ENCODE data around the gene MYLIP. TPM values are rescaled to one million over a fixed set of nuclear protein-coding genes. Genes with fewer than 3 reads are reported as not detected.

Gene MYLIP
- total RNA-seq, 1 donor from 2014 or later: 81.1 TPM

DNA sequence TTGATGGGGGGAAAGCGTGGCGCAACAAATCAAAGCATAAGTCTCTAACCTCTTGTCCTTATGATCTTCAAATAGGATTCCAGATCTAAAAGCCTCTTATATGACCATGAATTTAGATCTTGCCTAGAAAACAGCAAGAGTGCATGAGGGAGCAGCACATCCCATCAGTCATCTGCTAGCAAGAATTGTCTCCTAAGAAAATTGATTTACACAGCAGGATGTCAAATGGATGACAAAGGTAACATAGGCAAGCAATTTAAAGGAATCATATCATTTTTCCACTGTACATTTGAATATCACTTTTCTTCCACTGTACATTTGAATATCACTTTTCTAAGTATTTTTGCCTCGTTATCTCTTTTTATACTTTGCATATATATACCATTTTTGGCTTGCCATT lies 7.5 kb upstream of the MYLIP start:
- Mint-ChIP-seq H3K27me3 (peaks cover 39% of the 10 kb centered on the region), H3K27ac (no peak overlapping the region), H3K4me3 (ENCODE audit: low read depth) (no peak overlapping the region), H3K36me3 (ENCODE audit: insufficient read depth) (no peaks in the 10 kb centered on the region), H3K9me3 (ENCODE audit: low read depth) (no peaks in the 10 kb centered on the region), H3K4me1 (ENCODE audit: low read depth) (no peaks in the 10 kb centered on the region)
- no peak for DNase-seq (ENCODE audit: low spot score, unreplicated experiment)
- TF ChIP-seq, protein P1, sequence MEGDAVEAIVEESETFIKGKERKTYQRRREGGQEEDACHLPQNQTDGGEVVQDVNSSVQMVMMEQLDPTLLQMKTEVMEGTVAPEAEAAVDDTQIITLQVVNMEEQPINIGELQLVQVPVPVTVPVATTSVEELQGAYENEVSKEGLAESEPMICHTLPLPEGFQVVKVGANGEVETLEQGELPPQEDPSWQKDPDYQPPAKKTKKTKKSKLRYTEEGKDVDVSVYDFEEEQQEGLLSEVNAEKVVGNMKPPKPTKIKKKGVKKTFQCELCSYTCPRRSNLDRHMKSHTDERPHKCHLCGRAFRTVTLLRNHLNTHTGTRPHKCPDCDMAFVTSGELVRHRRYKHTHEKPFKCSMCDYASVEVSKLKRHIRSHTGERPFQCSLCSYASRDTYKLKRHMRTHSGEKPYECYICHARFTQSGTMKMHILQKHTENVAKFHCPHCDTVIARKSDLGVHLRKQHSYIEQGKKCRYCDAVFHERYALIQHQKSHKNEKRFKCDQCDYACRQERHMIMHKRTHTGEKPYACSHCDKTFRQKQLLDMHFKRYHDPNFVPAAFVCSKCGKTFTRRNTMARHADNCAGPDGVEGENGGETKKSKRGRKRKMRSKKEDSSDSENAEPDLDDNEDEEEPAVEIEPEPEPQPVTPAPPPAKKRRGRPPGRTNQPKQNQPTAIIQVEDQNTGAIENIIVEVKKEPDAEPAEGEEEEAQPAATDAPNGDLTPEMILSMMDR (IDR thresholded peaks at IDR 0.05; ENCODE audit: unreplicated experiment): no peak

DNA sequence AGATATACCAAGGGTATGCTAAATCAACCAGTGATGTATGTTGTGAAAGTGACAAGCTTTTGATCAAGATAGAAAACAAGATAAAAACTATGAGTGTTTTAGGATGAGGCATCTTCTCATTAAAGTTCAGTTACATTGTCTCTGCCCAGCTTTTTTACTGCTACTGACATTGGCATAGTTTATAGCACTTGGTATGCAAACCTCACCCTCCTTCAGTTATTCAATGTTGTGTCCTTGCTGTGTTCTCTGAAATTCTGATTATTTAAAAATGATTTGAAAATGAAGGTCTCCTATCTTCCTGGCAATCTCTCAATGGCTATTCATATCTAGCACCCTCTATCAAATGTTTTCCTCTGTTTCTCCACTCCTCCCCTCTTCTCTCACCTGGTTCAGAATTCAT lies 6.7 kb upstream of the MYLIP start:
- DNase-seq (ENCODE audit: low spot score, unreplicated experiment): no peak
- Mint-ChIP-seq H3K36me3 (ENCODE audit: insufficient read depth) (no peaks in the 10 kb centered on the region), H3K27me3 (peaks cover 44% of the 10 kb centered on the region), H3K9me3 (ENCODE audit: low read depth) (no peaks in the 10 kb centered on the region), H3K27ac (no peak overlapping the region), H3K4me1 (ENCODE audit: low read depth) (peaks cover 3% of the 10 kb centered on the region), H3K4me3 (ENCODE audit: low read depth) (no peak overlapping the region)
- TF ChIP-seq, protein P1 (IDR thresholded peaks at IDR 0.05; ENCODE audit: unreplicated experiment): no peak

DNA sequence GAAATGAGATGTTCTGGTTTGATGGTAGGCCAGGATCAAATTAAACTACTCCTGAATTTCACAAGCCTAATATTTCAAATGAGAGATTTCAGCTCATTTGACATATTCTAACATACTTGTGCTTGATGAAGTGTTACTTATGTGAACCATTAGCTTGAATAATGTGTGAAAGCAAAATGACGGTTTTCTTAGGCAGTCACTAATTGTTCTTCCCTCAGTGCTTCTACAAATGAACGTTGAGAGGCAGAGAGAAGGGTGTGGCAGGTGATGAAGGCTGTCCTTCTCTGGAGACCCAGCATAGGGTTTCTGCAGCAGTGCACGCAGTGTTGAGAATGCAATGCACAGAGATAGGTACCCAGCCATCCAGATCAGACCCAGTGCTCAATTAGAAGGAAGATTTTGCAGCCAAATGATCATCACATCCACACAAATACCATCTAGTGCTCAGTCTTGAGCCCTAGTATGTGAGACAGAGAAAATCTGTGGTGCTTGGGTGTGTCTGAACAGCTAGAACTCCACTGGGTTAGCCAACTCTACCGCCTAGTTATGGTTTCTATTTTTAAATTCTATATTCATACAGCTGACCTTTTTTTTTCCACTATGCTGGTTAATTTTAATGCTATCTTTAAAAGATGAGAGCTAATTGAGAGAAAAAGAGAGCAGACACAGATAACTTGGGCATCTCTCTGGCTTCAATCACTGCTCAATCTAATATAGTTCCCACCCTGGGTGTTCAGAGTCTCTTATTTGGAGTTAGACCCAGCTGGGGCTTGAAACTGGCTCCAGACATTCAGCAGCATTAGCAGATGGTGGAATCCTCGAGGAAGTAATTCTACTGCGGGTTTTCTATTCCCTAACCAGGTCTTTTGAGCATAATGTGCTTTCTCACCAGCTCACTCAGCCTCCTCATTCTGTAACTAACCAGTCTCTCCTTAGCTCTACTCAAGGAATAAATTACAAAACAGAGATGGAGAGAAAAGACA lies 4.4 kb upstream of the MYLIP start:
- no peak overlapping the region for H3K4me3 Mint-ChIP-seq (ENCODE audit: low read depth)
- TF ChIP-seq, protein P1 (IDR thresholded peaks at IDR 0.05; ENCODE audit: unreplicated experiment): no peak

DNA sequence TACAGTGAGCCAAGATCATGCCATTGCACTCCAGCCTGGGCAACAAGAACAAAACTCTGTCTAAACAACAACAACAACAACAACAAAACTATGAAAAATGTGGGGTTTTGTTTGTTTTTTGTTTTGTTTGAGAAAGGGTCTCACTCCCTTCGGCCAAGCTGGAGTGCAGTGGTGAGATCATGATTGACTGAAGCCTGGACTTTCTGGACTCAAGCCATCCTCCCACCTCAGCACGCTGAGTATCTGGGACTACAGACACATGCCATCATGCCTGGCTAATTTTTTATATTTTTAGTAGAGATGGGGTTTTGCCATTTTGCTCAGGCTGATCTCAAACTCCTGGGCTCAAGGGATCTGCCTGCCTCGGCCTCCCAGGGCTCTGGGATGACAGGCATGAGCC lies 2.8 kb upstream of the MYLIP start:
- DNase-seq (ENCODE audit: low spot score, unreplicated experiment): no peak
- Mint-ChIP-seq H3K9me3 (ENCODE audit: low read depth) (no peaks in the 10 kb centered on the region), H3K36me3 (ENCODE audit: insufficient read depth) (peaks cover 1% of the 10 kb centered on the region), H3K4me3 (ENCODE audit: low read depth) (no peak overlapping the region), H3K4me1 (ENCODE audit: low read depth) (peaks cover 10% of the 10 kb centered on the region), H3K27ac (no peak overlapping the region), H3K27me3 (peaks cover 37% of the 10 kb centered on the region)
- TF ChIP-seq, protein P1 (IDR thresholded peaks at IDR 0.05; ENCODE audit: unreplicated experiment): no peak

More for the DNA sequence above, 4.4 kb upstream of the MYLIP start:
- no peaks in the 10 kb centered on the region for H3K9me3 Mint-ChIP-seq (ENCODE audit: low read depth)
- H3K27me3 Mint-ChIP-seq: peaks cover 44% of the 10 kb centered on the region
- DNase-seq (ENCODE audit: low spot score, unreplicated experiment): no peak
- no peaks in the 10 kb centered on the region for H3K36me3 Mint-ChIP-seq (ENCODE audit: insufficient read depth)
- H3K4me1 Mint-ChIP-seq (ENCODE audit: low read depth): peaks cover 4% of the 10 kb centered on the region
- no peak overlapping the region for H3K27ac Mint-ChIP-seq

DNA sequence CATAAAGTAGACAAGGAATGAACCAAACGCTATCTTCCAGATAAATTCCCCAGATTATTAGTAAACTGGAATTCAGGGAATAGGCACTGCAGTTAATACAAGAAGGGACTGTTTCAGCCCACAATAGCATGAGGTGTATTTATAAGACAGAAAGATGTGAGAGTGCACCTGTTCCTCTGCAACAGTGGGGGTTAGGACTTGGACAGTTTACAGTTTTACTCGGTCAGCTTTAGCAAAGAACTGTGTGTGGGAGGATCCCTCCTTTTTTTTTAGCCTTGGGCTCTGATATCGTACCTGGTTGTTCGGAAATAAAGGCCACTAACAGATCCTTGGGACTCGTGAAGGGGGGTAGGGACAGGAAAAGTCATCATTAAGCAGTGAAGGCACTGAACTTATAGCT lies 2.0 kb upstream of the MYLIP start:
- no peaks in the 10 kb centered on the region for H3K9me3 Mint-ChIP-seq (ENCODE audit: low read depth)
- H3K27me3 Mint-ChIP-seq: peaks cover 33% of the 10 kb centered on the region
- no peak overlapping the region for H3K27ac Mint-ChIP-seq
- H3K4me1 Mint-ChIP-seq (ENCODE audit: low read depth): peaks cover 16% of the 10 kb centered on the region
- no peak overlapping the region for H3K4me3 Mint-ChIP-seq (ENCODE audit: low read depth)
- DNase-seq (ENCODE audit: low spot score, unreplicated experiment): no peak
- peaks cover 5% of the 10 kb centered on the region for H3K36me3 Mint-ChIP-seq (ENCODE audit: insufficient read depth)
- TF ChIP-seq, protein P1 (IDR thresholded peaks at IDR 0.05; ENCODE audit: unreplicated experiment): no peak
